HepG2 (cell line): ENCODE data around the gene GGA1. TPM values are rescaled to one million over a fixed set of nuclear protein-coding genes. Genes with fewer than 3 reads are reported as not detected.

Experiments
- BORCS8-MEF2B ChIP-seq: sonication (generic); formaldehyde crosslinking; IDR thresholded peaks from 2 replicates; pipeline ENCODE4 v1.8.0; 2022; ENCODE audit warnings: mild to moderate bottlenecking, missing genetic modification reagents
- CBX2 ChIP-seq, 2 experiments: fragments of 200-600 bp in 1 of 2; sonication (generic); formaldehyde crosslinking in 1 of 2; IDR thresholded peaks; 2 replicates each; pipeline versions ENCODE4 v1.7.0 to v1.8.1; 2018 to 2022; ENCODE audit warnings: low read depth in 2 of 2, low read length in 1 of 2, mild to moderate bottlenecking in 1 of 2, missing genetic modification reagents in 1 of 2
- HES4 ChIP-seq: sonication (generic); formaldehyde crosslinking; IDR thresholded peaks from 2 replicates; pipeline ENCODE4 v1.9.0; 2021; ENCODE audit warnings: mild to moderate bottlenecking, missing genetic modification reagents, borderline replicate concordance
- HOXA7 ChIP-seq: sonication (generic); formaldehyde crosslinking; IDR thresholded peaks from 2 replicates; pipeline ENCODE4 v1.8.1; 2022; ENCODE audit warnings: mild to moderate bottlenecking, missing genetic modification reagents, moderate library complexity
- KLF13 ChIP-seq: sonication (generic); formaldehyde crosslinking; IDR thresholded peaks from 2 replicates; pipeline ENCODE4 v1.4.0; 2020; ENCODE audit warnings: mild to moderate bottlenecking, missing genetic modification reagents
- RAD51 ChIP-seq: fragments of 450-650 bp; IDR thresholded peaks from 2 replicates; pipeline ENCODE4 v1.6.1; 2016; ENCODE audit warnings: borderline replicate concordance
- SALL2 ChIP-seq: sonication (generic); formaldehyde crosslinking; IDR thresholded peaks from 2 replicates; pipeline ENCODE4 v1.8.1; 2023; ENCODE audit warnings: mild to moderate bottlenecking, missing genetic modification reagents, inconsistent platforms
- TBX3 ChIP-seq: fragments of 450-650 bp; IDR thresholded peaks from 2 replicates; pipeline ENCODE4 v1.6.1; 2017; ENCODE audit warnings: antibody characterized with exemption, mild to moderate bottlenecking, inconsistent platforms, borderline replicate concordance
- ZBTB3 ChIP-seq: sonication (generic); formaldehyde crosslinking; IDR thresholded peaks from 2 replicates; pipeline ENCODE4 v1.4.0; 2020; ENCODE audit warnings: low read depth, mild to moderate bottlenecking, moderate library complexity, missing genetic modification reagents, borderline replicate concordance
- ZNF451 ChIP-seq: sonication (generic); formaldehyde crosslinking; IDR thresholded peaks from 2 replicates; pipeline ENCODE4 v1.5.0; 2020; ENCODE audit warnings: mild to moderate bottlenecking, missing genetic modification reagents
- ZNF709 ChIP-seq: sonication (generic); formaldehyde crosslinking; IDR thresholded peaks from 2 replicates; pipeline ENCODE4 v1.5.0; 2020; ENCODE audit warnings: mild to moderate bottlenecking, missing genetic modification reagents
- ZNF746 ChIP-seq: sonication (generic); formaldehyde crosslinking; IDR thresholded peaks from 2 replicates; pipeline ENCODE4 v1.8.0; 2022; ENCODE audit warnings: mild to moderate bottlenecking, missing genetic modification reagents
- ZNF749 ChIP-seq: sonication (generic); formaldehyde crosslinking; IDR thresholded peaks from 2 replicates; pipeline ENCODE4 v1.8.0; 2022; ENCODE audit warnings: mild to moderate bottlenecking, missing genetic modification reagents, moderate library complexity, borderline replicate concordance
- polyA plus RNA-seq, 8 experiments: library from polyadenylated mRNA; depleted of rRNA in 3 of 8; stranded (reverse) in 7 of 8; unstranded in 1 of 8; fragments of >200 nt; fragmentation: Illumina TruSeq in 4 of 8; extraction: Trizol in 4 of 8; gene quantifications; 2 replicates each; pipeline versions ENCODE4 v1.2.1 to v1.2.3, GENCODE V29; 2011 to 2016; ENCODE audit warnings: low read depth in 4 of 8, missing spikeins in 1 of 8, mixed read lengths in 1 of 8; ENCODE audit not compliant: insufficient read depth in 1 of 8
- total RNA-seq, 5 experiments: library from RNA; depleted of rRNA; stranded (reverse); fragments of >200 nt; fragmentation: Illumina TruSeq; extraction: Trizol; gene quantifications; 2 replicates each; pipeline ENCODE4 v1.2.3, GENCODE V29; 2016; ENCODE audit warnings: low read depth in 1 of 5
- TF ChIP-seq, protein P1 (sequence below): sonication (generic); formaldehyde crosslinking; IDR thresholded peaks from 2 replicates; pipeline ENCODE4 v1.8.1; 2023; ENCODE audit warnings: mild to moderate bottlenecking, missing genetic modification reagents
- TF ChIP-seq, protein P2 (sequence below): sonication (generic); formaldehyde crosslinking; IDR thresholded peaks from 2 replicates; pipeline ENCODE4 v1.8.0; 2022; ENCODE audit warnings: missing genetic modification reagents, mild to moderate bottlenecking, borderline replicate concordance
- TF ChIP-seq, protein P3 (sequence below): sonication (generic); formaldehyde crosslinking; IDR thresholded peaks from 2 replicates; pipeline ENCODE4 v1.5.1; 2020; ENCODE audit warnings: mild to moderate bottlenecking, missing genetic modification reagents, moderate library complexity
- TF ChIP-seq, protein P4 (sequence below): IDR thresholded peaks from 2 replicates; pipeline ENCODE4 v1.6.1; 2016; ENCODE audit warnings: mild to moderate bottlenecking
- TF ChIP-seq, protein P5 (sequence below): sonication (generic); formaldehyde crosslinking; IDR thresholded peaks from 2 replicates; pipeline ENCODE4 v1.4.0; 2020; ENCODE audit warnings: missing genetic modification reagents
- TF ChIP-seq, protein P6 (sequence below): IDR thresholded peaks from 2 replicates; pipeline ENCODE4 v1.6.1; 2018; ENCODE audit warnings: missing genetic modification reagents, mild to moderate bottlenecking, missing compliant biosample characterization

Gene GGA1
- total and polyA plus RNA-seq, 2 of the 13 experiments (the other 11 are each of a cell fraction or from before 2014, with no cell fraction given), result 29.1 to 87.2 TPM

DNA sequence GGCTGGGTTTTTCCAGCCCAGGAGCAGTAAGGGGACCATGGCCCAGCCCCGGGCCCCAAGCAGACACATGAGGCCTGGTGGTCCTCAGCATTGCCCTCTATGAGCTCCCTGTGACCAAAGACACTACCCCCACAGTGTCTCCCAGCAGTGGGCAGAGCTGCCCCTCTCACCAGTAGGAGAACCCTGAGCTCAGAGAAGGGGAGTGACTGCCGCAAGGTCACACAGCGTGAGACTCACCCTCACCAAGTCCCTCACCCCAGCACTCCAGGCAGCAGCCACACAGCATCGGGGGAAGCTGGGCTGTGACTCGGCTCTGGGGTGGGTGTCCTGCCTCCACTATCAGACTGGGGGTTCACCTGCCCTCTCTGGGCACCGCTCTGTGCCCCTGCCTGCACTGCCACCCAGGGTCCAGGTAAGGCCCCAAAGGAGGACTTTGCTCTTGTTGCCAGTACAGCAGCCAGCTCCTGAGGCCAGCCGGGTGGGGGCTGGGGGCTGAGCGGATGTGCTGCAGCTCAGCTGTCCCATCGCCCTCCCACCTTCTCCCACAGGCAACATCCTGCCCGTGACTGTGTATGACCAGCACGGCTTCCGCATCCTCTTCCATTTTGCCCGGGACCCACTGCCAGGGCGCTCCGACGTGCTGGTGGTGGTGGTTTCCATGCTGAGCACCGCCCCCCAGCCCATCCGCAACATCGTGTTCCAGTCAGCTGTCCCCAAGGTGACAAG lies 23.0 kb downstream of the GGA1 start (continued):
- TF ChIP-seq ZNF451 (no peak), HOXA7 (CRISPR knock-in tag) (no peak), ZNF746 (CRISPR knock-in tag) (0 out of 2 replicates have a peak, but pooled peaks have one; percentile 53), ZNF749 (CRISPR knock-in tag) (no peak), KLF13 (no peak), RAD51 (no peak), ZNF709 (no peak), ZBTB3 (no peak), HES4 (CRISPR knock-in tag) (no peak), TBX3 (no peak), BORCS8-MEF2B (CRISPR knock-in tag) (no peak), CBX2 (IDR thresholded peaks at IDR 0.05; ENCODE audit: low read depth, low read length) (no peak), CBX2 (CRISPR knock-in tag; IDR thresholded peaks at IDR 0.05; ENCODE audit: low read depth) (no peak), SALL2 (CRISPR knock-in tag) (no peak)
- TF ChIP-seq, protein P1, sequence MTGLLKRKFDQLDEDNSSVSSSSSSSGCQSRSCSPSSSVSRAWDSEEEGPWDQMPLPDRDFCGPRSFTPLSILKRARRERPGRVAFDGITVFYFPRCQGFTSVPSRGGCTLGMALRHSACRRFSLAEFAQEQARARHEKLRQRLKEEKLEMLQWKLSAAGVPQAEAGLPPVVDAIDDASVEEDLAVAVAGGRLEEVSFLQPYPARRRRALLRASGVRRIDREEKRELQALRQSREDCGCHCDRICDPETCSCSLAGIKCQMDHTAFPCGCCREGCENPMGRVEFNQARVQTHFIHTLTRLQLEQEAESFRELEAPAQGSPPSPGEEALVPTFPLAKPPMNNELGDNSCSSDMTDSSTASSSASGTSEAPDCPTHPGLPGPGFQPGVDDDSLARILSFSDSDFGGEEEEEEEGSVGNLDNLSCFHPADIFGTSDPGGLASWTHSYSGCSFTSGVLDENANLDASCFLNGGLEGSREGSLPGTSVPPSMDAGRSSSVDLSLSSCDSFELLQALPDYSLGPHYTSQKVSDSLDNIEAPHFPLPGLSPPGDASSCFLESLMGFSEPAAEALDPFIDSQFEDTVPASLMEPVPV, result 0 out of 2 replicates have a peak, but pooled peaks have one; percentile 38
- TF ChIP-seq, protein P2, sequence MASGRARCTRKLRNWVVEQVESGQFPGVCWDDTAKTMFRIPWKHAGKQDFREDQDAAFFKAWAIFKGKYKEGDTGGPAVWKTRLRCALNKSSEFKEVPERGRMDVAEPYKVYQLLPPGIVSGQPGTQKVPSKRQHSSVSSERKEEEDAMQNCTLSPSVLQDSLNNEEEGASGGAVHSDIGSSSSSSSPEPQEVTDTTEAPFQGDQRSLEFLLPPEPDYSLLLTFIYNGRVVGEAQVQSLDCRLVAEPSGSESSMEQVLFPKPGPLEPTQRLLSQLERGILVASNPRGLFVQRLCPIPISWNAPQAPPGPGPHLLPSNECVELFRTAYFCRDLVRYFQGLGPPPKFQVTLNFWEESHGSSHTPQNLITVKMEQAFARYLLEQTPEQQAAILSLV, result no peak
- TF ChIP-seq, protein P3, sequence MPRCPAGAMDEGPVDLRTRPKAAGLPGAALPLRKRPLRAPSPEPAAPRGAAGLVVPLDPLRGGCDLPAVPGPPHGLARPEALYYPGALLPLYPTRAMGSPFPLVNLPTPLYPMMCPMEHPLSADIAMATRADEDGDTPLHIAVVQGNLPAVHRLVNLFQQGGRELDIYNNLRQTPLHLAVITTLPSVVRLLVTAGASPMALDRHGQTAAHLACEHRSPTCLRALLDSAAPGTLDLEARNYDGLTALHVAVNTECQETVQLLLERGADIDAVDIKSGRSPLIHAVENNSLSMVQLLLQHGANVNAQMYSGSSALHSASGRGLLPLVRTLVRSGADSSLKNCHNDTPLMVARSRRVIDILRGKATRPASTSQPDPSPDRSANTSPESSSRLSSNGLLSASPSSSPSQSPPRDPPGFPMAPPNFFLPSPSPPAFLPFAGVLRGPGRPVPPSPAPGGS (CRISPR knock-in tag), result no peak
- TF ChIP-seq, protein P4, sequence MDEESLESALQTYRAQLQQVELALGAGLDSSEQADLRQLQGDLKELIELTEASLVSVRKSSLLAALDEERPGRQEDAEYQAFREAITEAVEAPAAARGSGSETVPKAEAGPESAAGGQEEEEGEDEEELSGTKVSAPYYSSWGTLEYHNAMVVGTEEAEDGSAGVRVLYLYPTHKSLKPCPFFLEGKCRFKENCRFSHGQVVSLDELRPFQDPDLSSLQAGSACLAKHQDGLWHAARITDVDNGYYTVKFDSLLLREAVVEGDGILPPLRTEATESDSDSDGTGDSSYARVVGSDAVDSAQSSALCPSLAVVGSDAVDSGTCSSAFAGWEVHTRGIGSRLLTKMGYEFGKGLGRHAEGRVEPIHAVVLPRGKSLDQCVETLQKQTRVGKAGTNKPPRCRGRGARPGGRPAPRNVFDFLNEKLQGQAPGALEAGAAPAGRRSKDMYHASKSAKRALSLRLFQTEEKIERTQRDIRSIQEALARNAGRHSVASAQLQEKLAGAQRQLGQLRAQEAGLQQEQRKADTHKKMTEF, result peak; percentile 50
- TF ChIP-seq, protein P5, sequence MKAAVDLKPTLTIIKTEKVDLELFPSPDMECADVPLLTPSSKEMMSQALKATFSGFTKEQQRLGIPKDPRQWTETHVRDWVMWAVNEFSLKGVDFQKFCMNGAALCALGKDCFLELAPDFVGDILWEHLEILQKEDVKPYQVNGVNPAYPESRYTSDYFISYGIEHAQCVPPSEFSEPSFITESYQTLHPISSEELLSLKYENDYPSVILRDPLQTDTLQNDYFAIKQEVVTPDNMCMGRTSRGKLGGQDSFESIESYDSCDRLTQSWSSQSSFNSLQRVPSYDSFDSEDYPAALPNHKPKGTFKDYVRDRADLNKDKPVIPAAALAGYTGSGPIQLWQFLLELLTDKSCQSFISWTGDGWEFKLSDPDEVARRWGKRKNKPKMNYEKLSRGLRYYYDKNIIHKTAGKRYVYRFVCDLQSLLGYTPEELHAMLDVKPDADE (CRISPR knock-in tag), result no peak
- TF ChIP-seq, protein P6, sequence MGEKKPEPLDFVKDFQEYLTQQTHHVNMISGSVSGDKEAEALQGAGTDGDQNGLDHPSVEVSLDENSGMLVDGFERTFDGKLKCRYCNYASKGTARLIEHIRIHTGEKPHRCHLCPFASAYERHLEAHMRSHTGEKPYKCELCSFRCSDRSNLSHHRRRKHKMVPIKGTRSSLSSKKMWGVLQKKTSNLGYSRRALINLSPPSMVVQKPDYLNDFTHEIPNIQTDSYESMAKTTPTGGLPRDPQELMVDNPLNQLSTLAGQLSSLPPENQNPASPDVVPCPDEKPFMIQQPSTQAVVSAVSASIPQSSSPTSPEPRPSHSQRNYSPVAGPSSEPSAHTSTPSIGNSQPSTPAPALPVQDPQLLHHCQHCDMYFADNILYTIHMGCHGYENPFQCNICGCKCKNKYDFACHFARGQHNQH, result no peak; the same call in 1 of the 2 replicates
